Measurements from ENCODE around the gene DHRS4.
"Not testable (repeated sequence)": the region's sequence is repeated elsewhere in the genome, so short reads cannot be mapped to it uniquely, and the experiment has no call there.

The DHRS4 gene

GRCh38 chr14:23941230-23941629 lies 12.3 kb upstream of the DHRS4 start:
- DNase-seq: no peak

GRCh38 chr14:23941669-23942068 lies 11.9 kb upstream of the DHRS4 start:
- no peak for DNase-seq

GRCh38 chr14:23942587-23942986 lies 11.0 kb upstream of the DHRS4 start:
- no peak for DNase-seq

- DNase-seq: not testable (repeated sequence)
Observed at GRCh38 chr14:23949069-23949468, 4.5 kb upstream of the DHRS4 start.

- no peak for DNase-seq
Observed at GRCh38 chr14:23950411-23951135, 3.0 kb upstream of the DHRS4 start.

GRCh38 chr14:23951136-23951466 lies 2.5 kb upstream of the DHRS4 start:
- not testable (repeated sequence) for DNase-seq

GRCh38 chr14:23951590-23952201 lies 1.9 kb upstream of the DHRS4 start:
- no peak for DNase-seq

- not testable (repeated sequence) for DNase-seq
Observed at GRCh38 chr14:23953116-23953463, 480 bp upstream of the DHRS4 start.

- not testable (repeated sequence) for DNase-seq
Observed at GRCh38 chr14:23954279-23954614, 677 bp downstream of the DHRS4 start.

GRCh38 chr14:23954965-23955364 lies 1.4 kb downstream of the DHRS4 start:
- not testable (repeated sequence) for DNase-seq

- not testable (repeated sequence) for DNase-seq
Observed at GRCh38 chr14:23955811-23956210, 2.2 kb downstream of the DHRS4 start.

GRCh38 chr14:23957913-23958569 lies 4.5 kb downstream of the DHRS4 start:
- DNase-seq: not testable (repeated sequence)

GRCh38 chr14:23960899-23961298 lies 7.3 kb downstream of the DHRS4 start:
- DNase-seq: not testable (repeated sequence)

- DNase-seq: not testable (repeated sequence)
Observed at GRCh38 chr14:23961704-23962103, 8.1 kb downstream of the DHRS4 start.

- DNase-seq: not testable (repeated sequence)
Observed at GRCh38 chr14:23969130-23969480, 15.5 kb downstream of the DHRS4 start.

- DNase-seq: not testable (repeated sequence)
Observed at GRCh38 chr14:23969481-23970282, 16.1 kb downstream of the DHRS4 start.

GRCh38 chr14:23970283-23970659 lies 16.7 kb downstream of the DHRS4 start:
- not testable (repeated sequence) for DNase-seq

GRCh38 chr14:23973178-23973577 lies 19.6 kb downstream of the DHRS4 start:
- not testable (repeated sequence) for DNase-seq

- DNase-seq: not testable (repeated sequence)
Observed at GRCh38 chr14:23974041-23974440, 20.5 kb downstream of the DHRS4 start.

GRCh38 chr14:23977208-23977607 lies 23.6 kb downstream of the DHRS4 start:
- not testable (repeated sequence) for DNase-seq

- not testable (repeated sequence) for DNase-seq
Observed at GRCh38 chr14:23981951-23982813, 28.6 kb downstream of the DHRS4 start.

- DNase-seq: no peak
Observed at GRCh38 chr14:23984891-23985602, 31.5 kb downstream of the DHRS4 start.

Data from SW 1271 (cell line).